B cell (primary cell): ENCODE measurements around the gene CRAT. TPM values are rescaled to one million over a fixed set of nuclear protein-coding genes. Genes with fewer than 3 reads are reported as not detected.
A peak's percentile ranks its signal among the peaks of the same experiment; 100 is the strongest.

Experiments used
- ATAC-seq: fragments of 200-7000 bp; cut with Tn5 transposase; one replicate; pipeline ENCODE4 v1.10.0; 2021; ENCODE audit warnings: low read depth, mild to moderate bottlenecking, moderate number of reproducible peaks, moderate library complexity
- CTCF ChIA-PET: fragments of 350-600 bp; sonication (Branson Sonifier 250); formaldehyde crosslinking; loops from one replicate; lab custom pipeline; 2021; ENCODE audit warnings: antibody characterized with exemption, inconsistent platforms; lab: Charles Lee
- POLR2A ChIA-PET: fragments of 350-600 bp; sonication (Branson Sonifier 250); formaldehyde crosslinking; loops from one replicate; lab custom pipeline; 2021; ENCODE audit warnings: antibody characterized with exemption; lab: Charles Lee
- DNase-seq: peaks from one replicate; pipeline ENCODE4 v3.0.0; 2013
- H2AFZ ChIP-seq: 2 replicates; pipeline ENCODE4 v1.6.1; 2012; ENCODE audit warnings: mild to moderate bottlenecking, low read depth, low read length; ENCODE audit not compliant: insufficient read depth, poor library complexity, severe bottlenecking
- H3K27ac ChIP-seq, 2 donors: 1 replicate in 1 of 2; 2 replicates in 1 of 2; pipeline ENCODE4 v1.5.1; 2012 to 2013; ENCODE audit warnings: low read length in 2 of 2, mild to moderate bottlenecking in 2 of 2, moderate library complexity in 1 of 2
- H3K27me3 ChIP-seq, 4 experiments: fragments of 200-600 bp in 1 of 4; sonication (generic) in 1 of 4; replicated peaks in 1 of 4; 1 replicate in 2 of 4; 2 replicates in 2 of 4; pipeline versions ENCODE4 v1.6.1 to v1.7.0; 2013 to 2016; ENCODE audit warnings: low read length in 3 of 4, mild to moderate bottlenecking in 2 of 4, mixed read lengths in 1 of 4, moderate library complexity in 1 of 4; ENCODE audit not compliant: insufficient read depth in 4 of 4, control insufficient read depth in 3 of 4; ENCODE audit errors: control extremely low read depth in 1 of 4
- H3K36me3 ChIP-seq, 2 experiments: replicated peaks in 1 of 2; 1 replicate in 1 of 2; 2 replicates in 1 of 2; pipeline versions ENCODE4 v1.6.1 to v1.7.1; 2013; ENCODE audit warnings: low read length in 1 of 2; ENCODE audit not compliant: insufficient read depth in 2 of 2, control insufficient read depth in 1 of 2; ENCODE audit errors: control extremely low read depth in 1 of 2, extremely low read depth in 1 of 2
- H3K4me1 ChIP-seq, 2 donors: fragments of 200-600 bp in 1 of 2; sonication (generic) in 1 of 2; 1 replicate in 1 of 2; 2 replicates in 1 of 2; pipeline versions ENCODE4 v1.5.1 to v1.6.1; 2013 to 2017; ENCODE audit warnings: low read length in 2 of 2; ENCODE audit not compliant: control insufficient read depth in 2 of 2, insufficient read depth in 2 of 2
- H3K4me2 ChIP-seq: replicated peaks from 2 replicates; pipeline ENCODE3; 2012; ENCODE audit warnings: mild to moderate bottlenecking, low read depth, low read length; ENCODE audit not compliant: poor library complexity, severe bottlenecking
- H3K4me3 ChIP-seq, 5 experiments: fragments of 200-600 bp in 1 of 5; sonication (generic) in 1 of 5; 1 replicate in 3 of 5; 2 replicates in 2 of 5; pipeline versions ENCODE4 v1.5.1 to v1.7.0; 2011 to 2016; ENCODE audit warnings: low read length in 4 of 5, mild to moderate bottlenecking in 4 of 5, low read depth in 2 of 5, control low read depth in 1 of 5, moderate library complexity in 1 of 5; ENCODE audit not compliant: insufficient read depth in 1 of 5; ENCODE audit errors: control extremely low read depth in 1 of 5, extremely low read depth in 1 of 5
- H3K79me2 ChIP-seq: fragments of 200-600 bp; sonication (generic); one replicate; pipeline ENCODE4 v1.6.0; 2016; ENCODE audit warnings: low read length; ENCODE audit not compliant: control insufficient read depth, insufficient read depth
- H3K9ac ChIP-seq: fragments of 200-600 bp; sonication (generic); 2 replicates; pipeline ENCODE4 v1.6.1; 2017; ENCODE audit warnings: mild to moderate bottlenecking, low read length, moderate library complexity
- H3K9me3 ChIP-seq, 3 donors: one replicate each; pipeline versions ENCODE4 v1.6.1 to v1.7.1; 2013; ENCODE audit warnings: low read length in 2 of 3; ENCODE audit not compliant: control insufficient read depth in 2 of 3, insufficient read depth in 1 of 3; ENCODE audit errors: control extremely low read depth in 1 of 3
- H4K20me1 ChIP-seq: 2 replicates; pipeline ENCODE4 v1.6.0; 2012; ENCODE audit warnings: mild to moderate bottlenecking, low read length; ENCODE audit not compliant: insufficient read depth, control insufficient read depth, poor library complexity, severe bottlenecking
- H3K27ac Mint-ChIP-seq: one replicate; pipeline ENCODE4 v1.8.0; 2021; ENCODE audit warnings: mixed read lengths
- H3K27me3 Mint-ChIP-seq: one replicate; pipeline ENCODE4 v1.8.0; 2021; ENCODE audit warnings: mixed read lengths
- H3K4me1 Mint-ChIP-seq: one replicate; pipeline ENCODE4 v1.8.0; 2021; ENCODE audit warnings: mixed read lengths
- H3K4me3 Mint-ChIP-seq: one replicate; pipeline ENCODE4 v1.8.0; 2021; ENCODE audit warnings: mixed read lengths
- H3K9me3 Mint-ChIP-seq: one replicate; pipeline ENCODE4 v1.8.0; 2022; ENCODE audit warnings: mixed read lengths; ENCODE audit not compliant: insufficient read depth
- CTCF ChIP-seq: fragments of 200-600 bp; IDR thresholded peaks from one replicate; pipeline ENCODE4 v1.8.0; 2022; ENCODE audit warnings: antibody characterized with exemption, mild to moderate bottlenecking
- EZH2 ChIP-seq: IDR thresholded peaks from 2 replicates; pipeline ENCODE4 v1.6.1; 2012; ENCODE audit warnings: borderline replicate concordance, low read depth, mild to moderate bottlenecking, moderate library complexity, low read length; ENCODE audit not compliant: insufficient read depth, poor library complexity, severe bottlenecking
- WGBS: methylation state at CpG from one replicate; pipeline ENCODE4 v1.1.5; 2013; ENCODE audit warnings: missing lambda C conversion rate; ENCODE audit not compliant: insufficient coverage; 5-methylcytosine and 5-hydroxymethylcytosine counted together
- intact Hi-C: fragments of 100-400 bp; cut with micrococcal nuclease; formaldehyde crosslinking; loops from one replicate; pipeline ENCODE4 v1.10.0; 2022
- polyA plus RNA-seq: library from polyadenylated mRNA; depleted of rRNA; stranded (reverse); fragments of >200 nt; gene quantifications from 2 replicates; pipeline ENCODE4 v1.2.3, GENCODE V29; 2012
- total RNA-seq, 2 donors: library from RNA; stranded (reverse); fragments of 120-200 nt in 1 of 2; gene quantifications; 1 replicate in 1 of 2; 2 replicates in 1 of 2; pipeline versions ENCODE4 v1.2.3 to v1.2.4, GENCODE V29; 2013 to 2022

CRAT gene
- total and polyA plus RNA-seq, 2 donors (not counting 1 experiment from before 2014, with no cell fraction given), result 8.0 to 14.1 TPM

DNA sequence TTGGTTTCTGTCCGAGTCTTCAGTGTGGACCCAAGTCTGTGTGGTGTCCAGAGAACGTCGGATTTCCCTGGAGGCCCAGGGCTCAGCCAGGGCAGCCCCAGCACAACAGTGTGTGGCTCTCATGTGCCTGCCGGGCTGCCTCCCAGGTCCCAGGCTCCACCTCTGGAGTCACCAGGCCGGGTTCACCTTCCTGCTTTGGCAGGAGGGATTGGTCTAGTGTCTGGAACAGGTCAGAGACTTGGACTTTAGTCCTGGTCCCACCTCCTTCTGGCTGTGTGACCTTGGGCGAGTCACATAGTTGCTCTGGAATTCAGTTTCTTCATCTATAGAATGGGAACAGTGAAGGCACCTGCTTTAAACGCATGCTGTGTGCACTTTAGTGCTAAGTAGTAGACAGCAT is 26.5 kb downstream of the CRAT start:
- peaks cover 0 to 28% of the 10 kb centered on the region in 2 experiments for H3K36me3 ChIP-seq
- Mint-ChIP-seq H3K27ac (no peak overlapping the region), H3K4me3 (no peak overlapping the region), H3K27me3 (no peaks in the 10 kb centered on the region), H3K4me1 (peaks cover 23% of the 10 kb centered on the region), H3K9me3 (no peaks in the 10 kb centered on the region)
- no peaks in the 10 kb centered on the region for H3K9me3 ChIP-seq
- no peaks in the 10 kb centered on the region for H3K27me3 ChIP-seq
- peaks cover 53% of the 10 kb centered on the region for H3K79me2 ChIP-seq
- POLR2A ChIA-PET, result interaction anchor here (0.5 kb wide), 1 partner anchor 19 kb away, joined by 4 read pairs; no protein-coding TSS in a partner anchor
- no peak overlapping the region for H2AFZ ChIP-seq
- DNase-seq (no peak), ATAC-seq (no peak)
- H3K27ac ChIP-seq, result no peak overlapping the region
- no peak overlapping the region for H3K4me3 ChIP-seq
- WGBS, result 95% methylated on average over 6 of the region's 7 CpGs
- peaks cover 12% of the 10 kb centered on the region for H4K20me1 ChIP-seq
- no peak overlapping the region for H3K9ac ChIP-seq
- no peak for TF ChIP-seq CTCF
- no peak for TF ChIP-seq EZH2
- no peak overlapping the region for H3K4me2 ChIP-seq
- peaks cover 16 to 20% of the 10 kb centered on the region in 2 donors for H3K4me1 ChIP-seq
- intact Hi-C loops, result loop anchor here (10.0 kb wide), 1 partner anchor 1019 kb away; the partner anchor contains the start of genes NAIF1 and SLC25A25
- CTCF ChIA-PET, result no interaction called here

DNA sequence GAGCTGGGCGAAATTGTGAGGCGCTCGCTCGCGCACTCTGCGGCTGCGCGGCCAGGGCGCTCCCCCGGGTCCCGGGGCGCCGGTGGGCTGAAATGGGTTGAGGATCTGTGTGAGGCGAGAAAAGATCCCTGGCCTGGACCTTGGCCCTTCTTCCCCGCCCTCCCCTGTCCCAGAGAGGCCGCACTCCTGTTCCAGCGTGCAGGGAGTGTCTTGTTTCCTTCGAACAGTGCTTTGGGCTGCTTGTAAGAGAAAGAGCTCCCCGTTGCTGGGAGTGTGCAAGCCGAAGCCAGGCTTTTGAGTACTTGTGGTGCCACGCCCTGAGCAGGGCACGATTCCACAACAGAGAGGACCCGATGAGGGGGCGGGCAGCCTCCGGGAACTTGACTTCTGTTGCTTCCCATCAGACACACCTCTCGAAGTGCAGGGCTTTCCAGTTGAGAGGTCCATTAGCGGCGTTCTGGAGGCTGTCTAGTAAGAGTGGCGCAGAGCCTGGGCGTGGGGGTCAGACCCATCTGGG is 29.1 kb downstream of the CRAT start:
- Mint-ChIP-seq H3K27me3 (no peaks in the 10 kb centered on the region), H3K4me3 (peak overlapping the region; percentile 91), H3K27ac (peak overlapping the region; percentile 88), H3K4me1 (peaks cover 23% of the 10 kb centered on the region), H3K9me3 (no peaks in the 10 kb centered on the region)
- WGBS, result 2% methylated on average over 26 of the region's 30 CpGs
- Histone ChIP-seq H2AFZ (peak overlapping the region; percentile 96), H3K4me2 (peak overlapping the region; percentile 99), H3K79me2 (peaks cover 52% of the 10 kb centered on the region), H3K27ac (peak overlapping the region; percentile 19 to 79), H3K4me1 (peaks cover 16 to 20% of the 10 kb centered on the region in 2 donors), H3K27me3 (no peaks in the 10 kb centered on the region), H4K20me1 (peaks cover 12% of the 10 kb centered on the region), H3K9ac (peak overlapping the region; percentile 79), H3K36me3 (peaks cover 0 to 19% of the 10 kb centered on the region in 2 experiments), H3K4me3 (peak overlapping the region; percentile 67 to 82 (median 75)), H3K9me3 (no peaks in the 10 kb centered on the region)
- TF ChIP-seq EZH2, result no peak
- no peak for TF ChIP-seq CTCF
- DNase-seq (no peak), ATAC-seq (no peak)
- ChIA-PET POLR2A (interaction anchor here (0.8 to 1.9 kb wide), 6 partner anchors 12 to 721 kb away, joined by 3 to 15 read pairs (median 4); partner anchors contain the start of genes MIGA2, PTPA, SH3GLB2 and TOR1B), CTCF (interaction anchor here (1.3 to 1.8 kb wide), 3 partner anchors 12 to 53 kb away, joined by 3 to 7 read pairs (median 6); partner anchors contain the start of gene SH3GLB2)
- intact Hi-C loops, result loop anchor here (1.0 to 10.0 kb wide), 7 partner anchors 12 to 1017 kb away; partner anchors contain the start of genes CRAT, GLE1, LRRC8A and NAIF1
